HepG2 (cell line): ENCODE results near the gene INTU. TPM values are rescaled to one million over a fixed set of nuclear protein-coding genes. Genes with fewer than 3 reads are reported as not detected.

Experiments
- MAFF ChIP-seq: IDR thresholded peaks from 2 replicates; pipeline ENCODE4 v1.6.1; 2011; ENCODE audit warnings: low read depth, low read length, improper control_type of control experiment
- MYC ChIP-seq: sonication (generic); formaldehyde crosslinking; IDR thresholded peaks from 2 replicates; pipeline ENCODE4 v1.9.0; 2021; ENCODE audit warnings: missing genetic modification reagents, borderline replicate concordance
- NFYB ChIP-seq: sonication (generic); formaldehyde crosslinking; IDR thresholded peaks from 2 replicates; pipeline ENCODE4 v1.4.0; 2020; ENCODE audit warnings: missing genetic modification reagents
- NR2C2 ChIP-seq: sonication (generic); formaldehyde crosslinking; IDR thresholded peaks from 2 replicates; pipeline ENCODE4 v1.4.0; 2020; ENCODE audit warnings: missing genetic modification reagents, mild to moderate bottlenecking, moderate library complexity, borderline replicate concordance
- PLRG1 ChIP-seq: fragments of 450-650 bp; conservative IDR thresholded peaks from 2 replicates; pipeline ENCODE4 v1.6.1; 2016
- RXRB ChIP-seq: IDR thresholded peaks from 2 replicates; pipeline ENCODE4 v1.6.1; 2016; ENCODE audit warnings: borderline replicate concordance, missing genetic modification reagents, missing compliant biosample characterization
- SNAPC5 ChIP-seq: sonication (generic); formaldehyde crosslinking; IDR thresholded peaks from 2 replicates; pipeline ENCODE4 v1.8.1; 2023; ENCODE audit warnings: mild to moderate bottlenecking, missing genetic modification reagents, borderline replicate concordance
- ZHX2 ChIP-seq, 2 experiments: sonication (generic) in 1 of 2; formaldehyde crosslinking in 1 of 2; IDR thresholded peaks; 2 replicates each; pipeline versions ENCODE4 v1.6.1 to v1.9.0; 2014 to 2022; ENCODE audit warnings: antibody characterized with exemption in 1 of 2, borderline replicate concordance in 1 of 2, inconsistent platforms in 1 of 2, low read depth in 1 of 2, missing genetic modification reagents in 1 of 2
- ZNF180 ChIP-seq: sonication (generic); formaldehyde crosslinking; IDR thresholded peaks from 2 replicates; pipeline ENCODE4 v1.4.0; 2020; ENCODE audit warnings: low read depth, missing genetic modification reagents, borderline replicate concordance
- ZNF333 ChIP-seq: sonication (generic); formaldehyde crosslinking; IDR thresholded peaks from 2 replicates; pipeline ENCODE4 v1.4.0; 2020; ENCODE audit warnings: mild to moderate bottlenecking, missing genetic modification reagents, borderline replicate concordance
- polyA plus RNA-seq, 8 experiments: library from polyadenylated mRNA; depleted of rRNA in 3 of 8; stranded (reverse) in 7 of 8; unstranded in 1 of 8; fragments of >200 nt; fragmentation: Illumina TruSeq in 4 of 8; extraction: Trizol in 4 of 8; gene quantifications; 2 replicates each; pipeline versions ENCODE4 v1.2.1 to v1.2.3, GENCODE V29; 2011 to 2016; ENCODE audit warnings: low read depth in 4 of 8, missing spikeins in 1 of 8, mixed read lengths in 1 of 8; ENCODE audit not compliant: insufficient read depth in 1 of 8
- total RNA-seq, 5 experiments: library from RNA; depleted of rRNA; stranded (reverse); fragments of >200 nt; fragmentation: Illumina TruSeq; extraction: Trizol; gene quantifications; 2 replicates each; pipeline ENCODE4 v1.2.3, GENCODE V29; 2016; ENCODE audit warnings: low read depth in 1 of 5
- TF ChIP-seq, protein P1 (sequence below): IDR thresholded peaks from 2 replicates; pipeline ENCODE4 v1.6.1; 2016; ENCODE audit warnings: low read depth, missing genetic modification reagents, missing compliant biosample characterization
- TF ChIP-seq, protein P2 (sequence below): sonication (generic); formaldehyde crosslinking; IDR thresholded peaks from 2 replicates; pipeline ENCODE4; 2020; ENCODE audit warnings: missing genetic modification reagents, mild to moderate bottlenecking, borderline replicate concordance

The INTU gene
- total and polyA plus RNA-seq, 2 of the 13 experiments (the other 11 are each of a cell fraction or from before 2014, with no cell fraction given): 5.3 to 6.2 TPM

GRCh38 chr4:127632420-127633403 lies at the start of gene INTU (continued):
- TF ChIP-seq, protein P1, sequence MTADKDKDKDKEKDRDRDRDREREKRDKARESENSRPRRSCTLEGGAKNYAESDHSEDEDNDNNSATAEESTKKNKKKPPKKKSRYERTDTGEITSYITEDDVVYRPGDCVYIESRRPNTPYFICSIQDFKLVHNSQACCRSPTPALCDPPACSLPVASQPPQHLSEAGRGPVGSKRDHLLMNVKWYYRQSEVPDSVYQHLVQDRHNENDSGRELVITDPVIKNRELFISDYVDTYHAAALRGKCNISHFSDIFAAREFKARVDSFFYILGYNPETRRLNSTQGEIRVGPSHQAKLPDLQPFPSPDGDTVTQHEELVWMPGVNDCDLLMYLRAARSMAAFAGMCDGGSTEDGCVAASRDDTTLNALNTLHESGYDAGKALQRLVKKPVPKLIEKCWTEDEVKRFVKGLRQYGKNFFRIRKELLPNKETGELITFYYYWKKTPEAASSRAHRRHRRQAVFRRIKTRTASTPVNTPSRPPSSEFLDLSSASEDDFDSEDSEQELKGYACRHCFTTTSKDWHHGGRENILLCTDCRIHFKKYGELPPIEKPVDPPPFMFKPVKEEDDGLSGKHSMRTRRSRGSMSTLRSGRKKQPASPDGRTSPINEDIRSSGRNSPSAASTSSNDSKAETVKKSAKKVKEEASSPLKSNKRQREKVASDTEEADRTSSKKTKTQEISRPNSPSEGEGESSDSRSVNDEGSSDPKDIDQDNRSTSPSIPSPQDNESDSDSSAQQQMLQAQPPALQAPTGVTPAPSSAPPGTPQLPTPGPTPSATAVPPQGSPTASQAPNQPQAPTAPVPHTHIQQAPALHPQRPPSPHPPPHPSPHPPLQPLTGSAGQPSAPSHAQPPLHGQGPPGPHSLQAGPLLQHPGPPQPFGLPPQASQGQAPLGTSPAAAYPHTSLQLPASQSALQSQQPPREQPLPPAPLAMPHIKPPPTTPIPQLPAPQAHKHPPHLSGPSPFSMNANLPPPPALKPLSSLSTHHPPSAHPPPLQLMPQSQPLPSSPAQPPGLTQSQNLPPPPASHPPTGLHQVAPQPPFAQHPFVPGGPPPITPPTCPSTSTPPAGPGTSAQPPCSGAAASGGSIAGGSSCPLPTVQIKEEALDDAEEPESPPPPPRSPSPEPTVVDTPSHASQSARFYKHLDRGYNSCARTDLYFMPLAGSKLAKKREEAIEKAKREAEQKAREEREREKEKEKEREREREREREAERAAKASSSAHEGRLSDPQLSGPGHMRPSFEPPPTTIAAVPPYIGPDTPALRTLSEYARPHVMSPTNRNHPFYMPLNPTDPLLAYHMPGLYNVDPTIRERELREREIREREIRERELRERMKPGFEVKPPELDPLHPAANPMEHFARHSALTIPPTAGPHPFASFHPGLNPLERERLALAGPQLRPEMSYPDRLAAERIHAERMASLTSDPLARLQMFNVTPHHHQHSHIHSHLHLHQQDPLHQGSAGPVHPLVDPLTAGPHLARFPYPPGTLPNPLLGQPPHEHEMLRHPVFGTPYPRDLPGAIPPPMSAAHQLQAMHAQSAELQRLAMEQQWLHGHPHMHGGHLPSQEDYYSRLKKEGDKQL (CRISPR knock-in tag): no peak
- TF ChIP-seq ZNF180 (CRISPR knock-in tag): no peak
- 0 out of 2 replicates have a peak, but pooled peaks have one; percentile 12 for TF ChIP-seq RXRB (CRISPR knock-in tag)
- TF ChIP-seq ZNF333: no peak
- no peak for TF ChIP-seq SNAPC5
- TF ChIP-seq, protein P2, sequence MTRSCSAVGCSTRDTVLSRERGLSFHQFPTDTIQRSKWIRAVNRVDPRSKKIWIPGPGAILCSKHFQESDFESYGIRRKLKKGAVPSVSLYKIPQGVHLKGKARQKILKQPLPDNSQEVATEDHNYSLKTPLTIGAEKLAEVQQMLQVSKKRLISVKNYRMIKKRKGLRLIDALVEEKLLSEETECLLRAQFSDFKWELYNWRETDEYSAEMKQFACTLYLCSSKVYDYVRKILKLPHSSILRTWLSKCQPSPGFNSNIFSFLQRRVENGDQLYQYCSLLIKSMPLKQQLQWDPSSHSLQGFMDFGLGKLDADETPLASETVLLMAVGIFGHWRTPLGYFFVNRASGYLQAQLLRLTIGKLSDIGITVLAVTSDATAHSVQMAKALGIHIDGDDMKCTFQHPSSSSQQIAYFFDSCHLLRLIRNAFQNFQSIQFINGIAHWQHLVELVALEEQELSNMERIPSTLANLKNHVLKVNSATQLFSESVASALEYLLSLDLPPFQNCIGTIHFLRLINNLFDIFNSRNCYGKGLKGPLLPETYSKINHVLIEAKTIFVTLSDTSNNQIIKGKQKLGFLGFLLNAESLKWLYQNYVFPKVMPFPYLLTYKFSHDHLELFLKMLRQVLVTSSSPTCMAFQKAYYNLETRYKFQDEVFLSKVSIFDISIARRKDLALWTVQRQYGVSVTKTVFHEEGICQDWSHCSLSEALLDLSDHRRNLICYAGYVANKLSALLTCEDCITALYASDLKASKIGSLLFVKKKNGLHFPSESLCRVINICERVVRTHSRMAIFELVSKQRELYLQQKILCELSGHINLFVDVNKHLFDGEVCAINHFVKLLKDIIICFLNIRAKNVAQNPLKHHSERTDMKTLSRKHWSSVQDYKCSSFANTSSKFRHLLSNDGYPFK (CRISPR knock-in tag): peak; percentile 57; the same call in 1 of the 2 replicates
- TF ChIP-seq NFYB (CRISPR knock-in tag): peak; percentile 79
- TF ChIP-seq PLRG1: no peak
- peak; percentile 64; the same call in 1 of the 2 replicates for TF ChIP-seq ZHX2 (IDR thresholded peaks at IDR 0.05; ENCODE audit: low read depth)
- TF ChIP-seq ZHX2 (CRISPR knock-in tag; IDR thresholded peaks at IDR 0.05; ENCODE audit: borderline replicate concordance): no peak
- no peak for TF ChIP-seq MAFF
- TF ChIP-seq MYC (CRISPR knock-in tag): no peak
- no peak; the same call in 1 of the 2 replicates for TF ChIP-seq NR2C2 (CRISPR knock-in tag)
